Ectodermal cell (in vitro differentiated cells): ENCODE data around the gene CD86. TPM values are rescaled to one million over a fixed set of nuclear protein-coding genes. Genes with fewer than 3 reads are reported as not detected.

Experiments used
- H3K27ac ChIP-seq: 2 replicates; pipeline ENCODE4 v1.7.0; 2013; ENCODE audit warnings: mild to moderate bottlenecking, low read depth, low read length; ENCODE audit not compliant: insufficient read depth, poor library complexity, severe bottlenecking
- H3K27me3 ChIP-seq: 2 replicates; pipeline ENCODE4 v1.7.0; 2013; ENCODE audit warnings: mild to moderate bottlenecking, low read length; ENCODE audit not compliant: insufficient read depth, control insufficient read depth, poor library complexity, severe bottlenecking
- H3K36me3 ChIP-seq: one replicate; pipeline ENCODE4 v1.7.0; 2013; ENCODE audit warnings: low read length; ENCODE audit not compliant: control insufficient read depth, insufficient read depth
- H3K4me1 ChIP-seq: one replicate; pipeline ENCODE4 v1.7.0; 2013; ENCODE audit warnings: low read length; ENCODE audit not compliant: control insufficient read depth, insufficient read depth
- H3K4me3 ChIP-seq: 2 replicates; pipeline ENCODE4 v1.7.0; 2013; ENCODE audit warnings: low read depth, low read length, control low read depth; ENCODE audit not compliant: insufficient read depth
- H3K9me3 ChIP-seq: 2 replicates; pipeline ENCODE4 v1.7.0; 2013; ENCODE audit warnings: mild to moderate bottlenecking, low read length, moderate library complexity; ENCODE audit not compliant: control insufficient read depth
- WGBS, 2 experiments: methylation state at CpG; one replicate each; pipeline ENCODE4 v1.1.7; 2013; ENCODE audit warnings: missing lambda C conversion rate in 2 of 2; 5-methylcytosine and 5-hydroxymethylcytosine counted together
- polyA plus RNA-seq, 4 experiments: library from polyadenylated mRNA; stranded (reverse); fragments of 50-300 nt; gene quantifications; one replicate each; pipeline ENCODE4 v1.2.3, GENCODE V29; 2013

Gene CD86, protein sequence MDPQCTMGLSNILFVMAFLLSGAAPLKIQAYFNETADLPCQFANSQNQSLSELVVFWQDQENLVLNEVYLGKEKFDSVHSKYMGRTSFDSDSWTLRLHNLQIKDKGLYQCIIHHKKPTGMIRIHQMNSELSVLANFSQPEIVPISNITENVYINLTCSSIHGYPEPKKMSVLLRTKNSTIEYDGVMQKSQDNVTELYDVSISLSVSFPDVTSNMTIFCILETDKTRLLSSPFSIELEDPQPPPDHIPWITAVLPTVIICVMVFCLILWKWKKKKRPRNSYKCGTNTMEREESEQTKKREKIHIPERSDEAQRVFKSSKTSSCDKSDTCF
- polyA plus RNA-seq (2013, experiment 1 of 4) = not detected
- polyA plus RNA-seq (2013, experiment 2 of 4) = not detected
- polyA plus RNA-seq (2013, experiment 3 of 4) = not detected
- not detected for polyA plus RNA-seq (2013, experiment 4 of 4)

- 54 to 61% methylated on average over 3 of the region's 3 CpGs for WGBS, 2 experiments
- Histone ChIP-seq H3K36me3 (no peaks in the 10 kb centered on the region), H3K4me3 (no peak within 1 kb of the TSS), H3K27me3 (no peaks in the 10 kb centered on the region), H3K27ac (no peak within 1 kb of the TSS), H3K9me3 (no peaks in the 10 kb centered on the region), H3K4me1 (no peaks in the 10 kb centered on the region)
Measured at GRCh38 chr3:122055215-122055614, at the start of gene CD86. TSS of gene CD86 (plus strand) at chr3:122055362. CDS start at chr3:122055490, 128 bp downstream.

GRCh38 chr3:122006267-122006666 lies 48.9 kb upstream of the CD86 start:
- WGBS, 2 experiments = 91 to 94% methylated on average over 2 of the region's 2 CpGs
- Histone ChIP-seq H3K27me3 (no peaks in the 10 kb centered on the region), H3K27ac (no peak overlapping the region), H3K36me3 (no peaks in the 10 kb centered on the region), H3K9me3 (no peaks in the 10 kb centered on the region), H3K4me1 (no peaks in the 10 kb centered on the region), H3K4me3 (no peak overlapping the region)

DNA sequence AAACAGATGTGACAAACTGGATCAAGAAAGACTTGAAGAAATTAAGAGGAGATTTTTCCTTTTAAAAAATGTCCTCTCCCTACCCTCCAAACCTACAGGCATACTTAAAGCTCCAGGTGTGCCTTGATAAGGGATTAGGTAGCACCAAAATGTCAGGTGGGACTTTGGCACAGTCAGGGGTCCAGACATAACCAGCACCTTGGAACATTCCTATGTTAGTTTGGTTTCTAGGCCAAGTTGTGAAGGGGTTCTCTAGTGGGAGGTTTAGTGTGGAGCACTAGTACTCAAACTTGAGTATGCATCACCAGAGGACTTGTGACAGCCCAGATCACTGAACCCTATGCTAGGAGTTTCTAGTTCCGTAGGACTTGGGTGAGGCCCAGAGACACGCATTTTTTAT lies 47.0 kb upstream of the CD86 start:
- no peaks in the 10 kb centered on the region for H3K36me3 ChIP-seq

GRCh38 chr3:122010506-122010905 lies 44.7 kb upstream of the CD86 start:
- Histone ChIP-seq H3K4me3 (no peak overlapping the region), H3K27ac (no peak overlapping the region), H3K9me3 (no peaks in the 10 kb centered on the region), H3K36me3 (no peaks in the 10 kb centered on the region), H3K27me3 (no peaks in the 10 kb centered on the region), H3K4me1 (no peaks in the 10 kb centered on the region)
- 89 to 95% methylated on average over 1 to 2 of the region's 2 CpGs for WGBS, 2 experiments

More for the DNA sequence above, 47.0 kb upstream of the CD86 start:
- no peak overlapping the region for H3K4me3 ChIP-seq
- no peak overlapping the region for H3K27ac ChIP-seq
- H3K27me3 ChIP-seq = no peaks in the 10 kb centered on the region
- H3K4me1 ChIP-seq = no peaks in the 10 kb centered on the region
- 88 to 100% methylated on average over 2 of the region's 2 CpGs for WGBS, 2 experiments
- H3K9me3 ChIP-seq = no peaks in the 10 kb centered on the region

DNA sequence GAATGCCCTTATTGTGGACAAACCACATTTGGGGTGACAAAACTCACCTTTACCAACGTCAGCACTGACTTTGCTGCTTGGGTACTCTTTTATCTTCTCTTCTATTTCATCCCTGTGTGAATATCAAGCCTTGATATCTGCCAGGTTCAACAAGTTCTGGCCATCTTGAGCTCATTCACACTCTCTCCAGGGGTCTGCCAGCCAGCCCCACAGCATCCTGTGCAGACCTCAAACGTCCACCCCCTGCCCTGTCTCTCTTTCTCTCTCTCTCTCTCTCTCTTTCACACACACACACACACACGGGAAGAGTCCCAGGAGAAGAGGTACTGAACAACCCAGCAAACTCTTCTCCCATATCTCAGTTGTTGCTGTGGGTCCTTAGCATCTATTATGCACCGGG lies 43.8 kb upstream of the CD86 start:
- Histone ChIP-seq H3K27ac (no peak overlapping the region), H3K9me3 (no peaks in the 10 kb centered on the region), H3K27me3 (no peaks in the 10 kb centered on the region), H3K4me3 (no peak overlapping the region), H3K36me3 (no peaks in the 10 kb centered on the region), H3K4me1 (no peaks in the 10 kb centered on the region)
- 57 to 58% methylated on average over 4 of the region's 4 CpGs for WGBS, 2 experiments

GRCh38 chr3:122012821-122013220 lies 42.3 kb upstream of the CD86 start:
- no peaks in the 10 kb centered on the region for H3K27me3 ChIP-seq
- H3K4me1 ChIP-seq = no peaks in the 10 kb centered on the region
- H3K9me3 ChIP-seq = no peaks in the 10 kb centered on the region
- no peak overlapping the region for H3K4me3 ChIP-seq
- no peak overlapping the region for H3K27ac ChIP-seq
- WGBS, 2 experiments = 78 to 100% methylated on average over 1 of the region's 1 CpG
- H3K36me3 ChIP-seq = no peaks in the 10 kb centered on the region

- H3K4me3 ChIP-seq = no peak overlapping the region
- no peaks in the 10 kb centered on the region for H3K27me3 ChIP-seq
- H3K27ac ChIP-seq = no peak overlapping the region
- 89 to 90% methylated on average over 4 to 5 of the region's 5 CpGs for whole genome bisulfite sequencing, 2 experiments
- H3K4me1 ChIP-seq = no peaks in the 10 kb centered on the region
- H3K36me3 ChIP-seq = no peaks in the 10 kb centered on the region
- H3K9me3 ChIP-seq = no peaks in the 10 kb centered on the region
Measured at GRCh38 chr3:122013448-122013925, 41.7 kb upstream of the CD86 start.

DNA sequence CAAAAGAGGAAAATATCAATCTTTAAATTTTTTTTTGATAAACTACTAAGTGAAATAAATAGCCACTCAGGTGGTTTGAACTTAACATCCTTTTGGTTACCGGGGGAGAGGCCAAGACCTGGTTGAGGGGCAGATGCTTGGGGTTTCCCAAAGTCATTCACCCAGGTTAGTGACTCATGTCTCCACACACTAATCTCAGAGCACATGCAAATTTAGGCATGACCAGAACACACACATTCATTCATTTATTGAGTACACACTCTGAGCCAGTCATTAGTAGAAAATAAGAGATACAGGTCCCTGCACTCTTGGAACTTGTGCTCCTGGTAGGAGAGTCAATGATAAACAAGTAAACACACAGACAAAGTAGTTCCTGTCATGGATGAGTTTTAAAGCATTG lies 40.4 kb upstream of the CD86 start:
- Histone ChIP-seq H3K4me3 (no peak overlapping the region), H3K27me3 (no peaks in the 10 kb centered on the region), H3K9me3 (no peaks in the 10 kb centered on the region), H3K36me3 (no peaks in the 10 kb centered on the region), H3K4me1 (no peaks in the 10 kb centered on the region), H3K27ac (no peak overlapping the region)
- WGBS, 2 experiments = 100% methylated on average over 1 of the region's 1 CpG

DNA sequence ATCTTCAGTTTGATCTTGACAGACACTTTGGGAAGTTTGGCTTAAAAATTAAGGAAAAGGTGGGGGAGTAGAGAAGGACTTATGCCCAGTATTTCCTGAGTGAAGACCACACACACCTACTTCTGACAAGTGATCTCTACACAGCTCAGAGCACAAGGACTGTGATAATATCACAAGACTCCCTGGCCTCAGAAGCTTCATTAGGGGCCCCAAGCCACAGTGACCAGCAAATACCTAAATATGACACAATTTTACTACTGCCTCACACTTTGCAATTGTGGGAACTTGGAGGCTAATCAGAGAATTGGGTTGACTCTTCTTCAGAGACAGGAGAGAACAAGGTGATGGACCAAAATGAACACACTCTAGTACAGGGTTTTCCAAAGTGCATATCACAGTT lies 35.7 kb upstream of the CD86 start:
- Histone ChIP-seq H3K36me3 (no peaks in the 10 kb centered on the region), H3K9me3 (no peaks in the 10 kb centered on the region), H3K27ac (no peak overlapping the region), H3K27me3 (peaks cover 20% of the 10 kb centered on the region), H3K4me1 (no peaks in the 10 kb centered on the region), H3K4me3 (no peak overlapping the region)

GRCh38 chr3:122021037-122021436 lies 34.1 kb upstream of the CD86 start:
- Histone ChIP-seq H3K27ac (no peak overlapping the region), H3K9me3 (no peaks in the 10 kb centered on the region), H3K4me3 (no peak overlapping the region), H3K27me3 (peaks cover 20% of the 10 kb centered on the region), H3K4me1 (no peaks in the 10 kb centered on the region), H3K36me3 (no peaks in the 10 kb centered on the region)
- 100% methylated on average over 1 of the region's 1 CpG for WGBS, 2 experiments
